Osteocyte (in vitro differentiated cells): ENCODE data around the gene SP6. TPM values are rescaled to one million over a fixed set of nuclear protein-coding genes. Genes with fewer than 3 reads are reported as not detected.

ENCODE experiments used
- DNase-seq: peaks from one replicate; pipeline ENCODE4 v3.0.0; 2021; ENCODE audit warnings: mixed read lengths; ENCODE audit not compliant: unreplicated experiment; ENCODE audit errors: extremely low spot score
- H3K27ac Mint-ChIP-seq: one replicate; pipeline ENCODE4 v1.8.0; 2021; ENCODE audit warnings: mild to moderate bottlenecking, mixed read lengths; ENCODE audit not compliant: unreplicated experiment
- H3K27me3 Mint-ChIP-seq: one replicate; pipeline ENCODE4 v1.8.0; 2021; ENCODE audit warnings: mixed read lengths; ENCODE audit not compliant: unreplicated experiment
- H3K36me3 Mint-ChIP-seq: one replicate; pipeline ENCODE4 v1.8.0; 2021; ENCODE audit warnings: mixed read lengths; ENCODE audit not compliant: unreplicated experiment
- H3K4me1 Mint-ChIP-seq: one replicate; pipeline ENCODE4 v1.8.0; 2021; ENCODE audit warnings: mixed read lengths; ENCODE audit not compliant: unreplicated experiment
- H3K4me3 Mint-ChIP-seq: one replicate; pipeline ENCODE4 v1.8.0; 2021; ENCODE audit warnings: mild to moderate bottlenecking, moderate library complexity, mixed read lengths; ENCODE audit not compliant: unreplicated experiment
- H3K9me3 Mint-ChIP-seq: one replicate; pipeline ENCODE4 v1.8.0; 2021; ENCODE audit warnings: mixed read lengths; ENCODE audit not compliant: unreplicated experiment
- total RNA-seq: library from RNA; stranded (reverse); gene quantifications from 2 replicates; pipeline ENCODE4 v1.2.1, GENCODE V29; 2021
- TF ChIP-seq, protein P1 (sequence below): fragments of 200-600 bp; sonication (generic); IDR thresholded peaks from 2 replicates; pipeline ENCODE4 v1.5.0; 2021; ENCODE audit warnings: antibody characterized with exemption, mild to moderate bottlenecking, moderate library complexity

SP6 gene
- total RNA-seq, 1 donor from 2014 or later = 0.16 TPM

DNA sequence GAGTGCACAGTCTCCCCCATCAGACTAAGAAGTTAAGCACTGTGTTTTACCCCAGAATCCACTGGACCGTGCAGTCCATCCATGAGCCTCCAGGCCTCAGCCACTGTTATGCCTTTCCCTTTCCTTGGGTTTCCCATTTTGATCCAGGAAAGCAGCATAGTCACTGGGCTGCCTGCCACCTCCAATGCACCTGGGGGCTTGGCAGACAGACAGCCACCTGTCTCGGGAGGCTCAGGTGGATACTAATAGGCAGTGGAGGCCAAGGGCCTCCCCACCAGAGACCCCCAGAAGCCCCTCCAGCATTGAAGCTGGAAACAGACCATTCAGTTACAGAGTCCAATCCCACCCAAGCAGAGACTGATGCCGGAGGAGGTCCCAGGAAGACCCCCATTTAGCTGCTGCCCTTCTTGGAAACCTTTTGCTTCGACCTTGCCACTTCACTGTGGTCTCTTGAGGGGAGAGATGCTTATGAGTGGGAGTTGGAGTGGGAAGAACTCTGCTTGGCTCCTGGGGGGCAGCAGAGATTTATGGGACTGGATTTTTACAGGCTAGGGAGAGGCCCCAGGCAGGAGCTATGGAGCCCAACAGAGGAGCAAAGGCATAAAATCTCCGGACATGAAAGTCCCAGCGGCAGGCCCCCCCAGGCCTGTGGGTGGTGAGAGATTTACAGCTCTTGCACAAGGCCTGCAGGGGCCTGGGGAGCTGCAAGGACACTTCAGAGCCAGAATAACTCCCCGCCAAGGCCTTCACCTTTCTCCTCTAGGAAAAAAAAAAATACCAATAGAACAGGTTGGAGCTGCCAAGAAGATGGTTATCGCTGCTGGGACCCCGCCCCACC is 32.8 kb upstream of the SP6 start:
- Mint-ChIP-seq H3K4me3 (no peak overlapping the region), H3K4me1 (peaks cover 2% of the 10 kb centered on the region), H3K27me3 (peaks cover 6% of the 10 kb centered on the region), H3K36me3 (no peaks in the 10 kb centered on the region), H3K9me3 (no peaks in the 10 kb centered on the region), H3K27ac (no peak overlapping the region)
- TF ChIP-seq, protein P1, sequence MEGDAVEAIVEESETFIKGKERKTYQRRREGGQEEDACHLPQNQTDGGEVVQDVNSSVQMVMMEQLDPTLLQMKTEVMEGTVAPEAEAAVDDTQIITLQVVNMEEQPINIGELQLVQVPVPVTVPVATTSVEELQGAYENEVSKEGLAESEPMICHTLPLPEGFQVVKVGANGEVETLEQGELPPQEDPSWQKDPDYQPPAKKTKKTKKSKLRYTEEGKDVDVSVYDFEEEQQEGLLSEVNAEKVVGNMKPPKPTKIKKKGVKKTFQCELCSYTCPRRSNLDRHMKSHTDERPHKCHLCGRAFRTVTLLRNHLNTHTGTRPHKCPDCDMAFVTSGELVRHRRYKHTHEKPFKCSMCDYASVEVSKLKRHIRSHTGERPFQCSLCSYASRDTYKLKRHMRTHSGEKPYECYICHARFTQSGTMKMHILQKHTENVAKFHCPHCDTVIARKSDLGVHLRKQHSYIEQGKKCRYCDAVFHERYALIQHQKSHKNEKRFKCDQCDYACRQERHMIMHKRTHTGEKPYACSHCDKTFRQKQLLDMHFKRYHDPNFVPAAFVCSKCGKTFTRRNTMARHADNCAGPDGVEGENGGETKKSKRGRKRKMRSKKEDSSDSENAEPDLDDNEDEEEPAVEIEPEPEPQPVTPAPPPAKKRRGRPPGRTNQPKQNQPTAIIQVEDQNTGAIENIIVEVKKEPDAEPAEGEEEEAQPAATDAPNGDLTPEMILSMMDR = no peak
- no peak for DNase-seq

DNA sequence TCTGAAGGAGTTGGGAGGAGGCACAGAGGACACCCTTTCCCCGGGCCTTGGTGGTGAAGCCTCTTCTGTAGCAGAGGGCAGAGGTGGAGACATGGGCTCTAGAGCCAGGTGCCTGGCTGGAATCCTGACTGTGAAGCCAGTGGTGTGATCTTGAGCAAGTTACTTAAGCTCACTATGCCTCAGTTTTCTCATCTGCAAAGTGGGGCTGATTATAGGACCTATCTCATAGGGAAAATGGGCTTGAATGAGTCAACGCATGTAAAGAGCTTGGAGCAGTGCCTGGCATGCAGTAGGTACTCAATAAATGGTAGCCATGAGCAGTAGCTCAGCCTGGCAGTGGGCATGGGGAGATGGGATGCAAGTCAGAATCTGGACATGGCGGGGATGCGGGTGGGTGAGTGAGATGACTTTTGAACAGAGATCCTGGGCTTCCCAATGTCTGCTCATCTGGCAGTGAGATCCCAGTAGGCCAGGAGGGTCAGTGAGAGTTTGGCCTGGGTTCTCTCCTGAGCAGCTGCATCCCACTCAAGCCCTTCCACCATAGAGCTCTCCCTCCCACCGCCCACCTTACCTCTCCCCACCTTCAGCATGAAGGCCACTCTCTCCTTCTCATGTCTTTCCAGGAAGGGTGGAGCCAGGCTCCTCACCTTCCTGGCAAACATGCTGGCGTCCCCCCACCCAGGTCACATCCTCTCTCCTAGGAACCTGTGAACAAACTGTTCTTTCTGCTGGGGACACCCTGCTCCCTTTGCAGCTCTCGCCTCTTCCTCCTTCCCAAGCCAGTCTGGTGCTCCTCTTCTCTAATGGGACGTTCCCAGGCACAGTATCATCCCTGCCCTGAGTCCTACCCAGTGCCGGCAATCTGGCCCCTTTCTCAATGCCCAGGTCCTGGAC is 32.0 kb upstream of the SP6 start:
- TF ChIP-seq, protein P1 = no peak
- Mint-ChIP-seq H3K4me1 (peaks cover 5% of the 10 kb centered on the region), H3K9me3 (no peaks in the 10 kb centered on the region), H3K27me3 (peaks cover 10% of the 10 kb centered on the region), H3K4me3 (no peak overlapping the region), H3K27ac (no peak overlapping the region), H3K36me3 (no peaks in the 10 kb centered on the region)
- no peak for DNase-seq

GRCh38 chr17:47882247-47882646 is 31.3 kb upstream of the SP6 start:
- Mint-ChIP-seq H3K9me3 (no peaks in the 10 kb centered on the region), H3K27ac (no peak overlapping the region), H3K27me3 (peaks cover 10% of the 10 kb centered on the region), H3K4me1 (peaks cover 12% of the 10 kb centered on the region), H3K4me3 (no peak overlapping the region), H3K36me3 (no peaks in the 10 kb centered on the region)
- TF ChIP-seq, protein P1 = no peak
- DNase-seq = no peak

- Mint-ChIP-seq H3K9me3 (no peaks in the 10 kb centered on the region), H3K36me3 (no peaks in the 10 kb centered on the region), H3K4me1 (peaks cover 22% of the 10 kb centered on the region), H3K27me3 (peaks cover 10% of the 10 kb centered on the region), H3K27ac (no peak overlapping the region), H3K4me3 (no peak overlapping the region)
- TF ChIP-seq, protein P1 = no peak
- no peak for DNase-seq
Measured at GRCh38 chr17:47879776-47880454, 29.0 kb upstream of the SP6 start.
